GM19043 (cell line): ENCODE measurements around the gene TEX11.
"Not testable (repeated sequence)": the region's sequence is repeated elsewhere in the genome, so short reads cannot be mapped to it uniquely, and the experiment has no call there.

Experiments
- ATAC-seq: cut with Tn5 transposase; IDR thresholded peaks from one replicate; pipeline ENCODE4 v1.9.1; 2021; ENCODE audit warnings: low read depth; ENCODE audit not compliant: unreplicated experiment

TEX11 gene

GRCh38 chrX:70769659-70770227 is 138.8 kb downstream of the TEX11 start:
- ATAC-seq: no peak

DNA sequence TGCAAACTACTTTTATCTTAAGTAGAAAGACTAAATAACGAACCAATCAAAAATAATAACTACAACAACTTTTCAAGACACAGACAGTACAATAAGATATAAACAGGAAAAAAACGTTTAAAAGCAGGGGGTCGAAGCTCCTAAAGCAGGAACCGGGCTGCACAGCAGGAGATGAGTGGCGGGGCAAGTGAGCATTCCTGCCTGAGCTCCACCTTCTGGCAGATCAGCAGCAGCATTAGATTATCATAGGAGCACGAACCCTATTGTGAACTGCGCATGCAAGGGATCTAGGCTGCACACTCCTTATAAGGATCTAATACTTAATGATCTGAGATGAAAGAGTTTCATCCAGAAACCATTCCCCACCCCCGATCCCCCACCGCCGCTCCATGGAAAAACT is 146.2 kb downstream of the TEX11 start:
- no peak for ATAC-seq

- no peak for ATAC-seq
Measured at GRCh38 chrX:70755850-70756249, 152.7 kb downstream of the TEX11 start.

GRCh38 chrX:70754169-70754848 is 154.2 kb downstream of the TEX11 start:
- no peak for ATAC-seq

GRCh38 chrX:70733774-70734173 is 174.7 kb downstream of the TEX11 start:
- not testable (repeated sequence) for ATAC-seq

DNA sequence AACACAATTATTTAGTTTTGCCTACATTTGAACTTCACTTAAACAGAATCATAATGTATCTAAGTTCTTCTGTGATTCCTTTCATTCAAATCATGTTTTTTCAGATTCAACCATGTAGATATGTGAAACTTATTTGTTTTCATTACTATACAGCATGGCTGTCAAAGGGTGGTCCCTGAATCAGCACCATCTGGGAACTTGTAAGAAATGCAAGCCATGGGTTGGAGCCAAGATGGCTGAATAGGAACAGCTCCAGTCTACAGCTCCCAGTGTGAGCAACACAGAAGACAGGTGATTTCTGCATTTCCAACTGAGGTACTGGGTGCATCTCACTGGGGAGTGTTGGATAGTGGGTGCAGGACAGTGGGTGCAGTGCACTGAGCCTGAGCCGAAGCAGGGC is 180.6 kb downstream of the TEX11 start:
- not testable (repeated sequence) for ATAC-seq

- no peak for ATAC-seq
Measured at GRCh38 chrX:70720721-70721120, 187.8 kb downstream of the TEX11 start.

DNA sequence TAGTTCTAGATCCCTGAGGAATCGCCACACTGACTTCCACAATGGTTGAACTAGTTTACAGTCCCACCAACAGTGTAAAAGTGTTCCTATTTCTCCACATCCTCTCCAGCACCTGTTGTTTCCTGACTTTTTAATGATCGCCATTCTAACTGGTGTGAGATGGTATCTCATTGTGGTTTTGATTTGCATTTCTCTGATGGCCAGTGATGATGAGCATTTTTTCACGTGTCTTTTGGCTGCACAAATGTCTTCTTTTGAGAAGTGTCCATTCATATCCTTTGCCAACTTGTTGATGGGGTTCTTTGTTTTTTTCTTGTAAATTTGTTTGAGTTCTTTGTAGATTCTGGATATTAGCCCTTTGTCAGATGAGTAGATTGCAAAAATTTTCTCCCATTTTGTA is 197.2 kb downstream of the TEX11 start:
- ATAC-seq: not testable (repeated sequence)

DNA sequence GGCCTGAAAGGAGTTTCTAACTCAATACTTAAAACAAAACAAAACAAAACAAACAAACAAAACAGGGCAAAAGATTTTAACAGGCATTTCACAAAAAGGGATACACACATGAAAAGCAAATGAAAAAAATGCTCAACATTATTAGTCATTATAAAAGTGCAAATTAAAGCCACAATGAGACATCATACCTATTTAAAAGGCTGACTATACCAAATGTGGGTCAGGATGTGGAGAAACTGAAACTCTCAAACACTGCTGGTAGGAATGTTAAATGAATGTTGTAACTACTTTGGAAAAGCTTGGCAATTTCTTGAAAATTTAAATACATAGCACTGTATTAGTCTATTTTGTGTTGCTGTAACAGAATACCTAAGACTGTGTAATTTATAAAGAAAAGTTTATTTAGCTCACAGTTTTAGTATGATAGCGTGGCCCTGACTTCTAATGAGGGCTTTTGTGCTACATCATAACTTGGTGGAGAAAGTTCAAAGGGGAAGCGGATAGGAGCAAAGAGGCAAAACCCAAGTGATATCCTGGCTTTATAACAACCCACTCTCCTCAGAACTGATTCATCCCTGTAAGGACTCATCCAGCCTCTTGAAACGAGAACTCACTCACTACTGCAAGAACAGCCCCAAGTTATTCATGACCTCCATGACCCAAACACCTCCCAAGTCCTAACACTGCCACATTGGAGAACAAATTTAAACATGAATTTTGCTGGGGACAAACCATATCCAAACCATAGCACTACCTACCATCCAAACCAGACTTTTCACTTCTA is 214.0 kb downstream of the TEX11 start:
- no peak for ATAC-seq

DNA sequence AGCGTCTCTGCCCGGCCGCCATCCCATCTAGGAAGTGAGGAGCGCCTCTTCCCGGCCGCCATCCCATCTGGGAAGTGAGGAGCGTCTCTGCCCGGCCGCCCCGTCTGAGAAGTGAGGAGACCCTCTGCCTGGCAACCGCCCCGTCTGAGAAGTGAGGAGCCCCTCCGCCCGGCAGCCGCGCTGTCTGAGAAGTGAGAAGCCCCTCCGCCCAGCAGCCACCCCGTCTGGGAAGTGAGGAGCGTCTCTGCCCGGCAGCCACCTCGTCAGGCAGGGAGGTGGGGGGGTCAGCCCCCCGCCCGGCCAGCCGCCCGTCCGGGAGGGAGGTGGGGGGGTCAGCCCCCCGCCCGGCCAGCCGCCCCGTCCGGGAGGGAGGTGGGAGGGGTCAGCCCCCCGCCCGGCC is 229.1 kb downstream of the TEX11 start:
- not testable (repeated sequence) for ATAC-seq

DNA sequence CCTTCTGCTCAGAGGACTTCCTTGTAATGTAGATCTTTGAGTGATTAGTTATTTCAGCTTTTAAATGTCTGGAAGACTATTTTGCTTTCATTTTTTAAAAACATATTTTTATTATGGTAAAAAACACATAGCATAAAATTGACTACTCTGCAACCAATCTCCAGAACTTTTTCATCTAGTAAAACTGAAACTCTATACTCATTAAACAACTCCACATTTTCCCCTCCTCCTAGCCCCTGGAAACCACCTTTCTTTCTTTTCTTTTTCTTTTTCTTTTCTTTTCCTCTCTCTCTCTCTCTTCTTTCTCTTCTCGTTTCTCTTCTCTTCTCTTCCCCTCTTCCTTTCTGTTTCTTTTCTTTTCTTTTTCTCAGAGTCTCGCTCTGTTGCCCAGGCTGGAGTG is 233.2 kb downstream of the TEX11 start:
- ATAC-seq: no peak

GRCh38 chrX:70672326-70672725 is 236.2 kb downstream of the TEX11 start:
- ATAC-seq: no peak

GRCh38 chrX:70669120-70669519 is 239.4 kb downstream of the TEX11 start:
- ATAC-seq: no peak

DNA sequence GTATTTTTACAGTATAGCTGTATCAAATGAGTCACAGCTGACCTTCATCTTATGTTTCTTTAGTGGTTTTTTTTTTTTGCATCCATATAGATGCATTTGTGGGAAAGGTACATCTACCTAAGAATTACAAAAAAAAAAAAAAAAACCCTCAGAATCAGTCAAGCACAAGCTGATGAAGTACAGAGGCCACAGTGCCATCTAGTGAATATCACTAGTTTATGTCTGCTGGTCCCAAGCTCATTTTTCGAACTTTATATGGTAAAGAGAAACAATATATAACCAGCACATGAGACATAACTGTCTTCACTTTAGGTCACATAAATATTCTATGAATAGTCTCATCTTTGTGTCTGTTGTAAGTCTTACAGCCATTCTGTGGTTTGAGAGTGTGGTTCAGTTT is 243.8 kb downstream of the TEX11 start:
- ATAC-seq: no peak

DNA sequence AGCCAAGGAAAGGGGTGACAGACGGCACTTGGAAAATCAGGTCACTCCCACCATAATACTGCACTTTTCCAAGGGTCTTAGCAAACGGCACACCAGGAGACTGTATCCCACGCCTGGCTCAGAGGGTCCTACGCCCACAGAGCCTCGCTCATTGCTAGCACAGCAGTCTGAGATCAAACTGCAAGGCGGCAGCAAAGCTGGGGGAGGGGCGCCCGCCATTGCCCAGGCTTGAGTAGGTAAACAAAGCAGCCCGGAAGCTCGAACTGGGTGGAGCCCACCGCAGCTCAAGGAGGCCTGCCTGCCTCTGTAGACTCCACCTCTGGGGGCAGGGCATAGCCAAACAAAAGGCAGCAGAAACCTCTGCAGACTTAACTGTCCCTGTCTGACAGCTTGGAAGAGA is 247.4 kb downstream of the TEX11 start:
- ATAC-seq: not testable (repeated sequence)

GRCh38 chrX:70657546-70657945 is 251.0 kb downstream of the TEX11 start:
- not testable (repeated sequence) for ATAC-seq

- ATAC-seq: no peak
Measured at GRCh38 chrX:70656304-70656703, 252.2 kb downstream of the TEX11 start.

GRCh38 chrX:70647910-70648309 is 260.6 kb downstream of the TEX11 start:
- not testable (repeated sequence) for ATAC-seq

GRCh38 chrX:70636218-70636617 is 272.3 kb downstream of the TEX11 start:
- ATAC-seq: no peak

- ATAC-seq: no peak
Measured at GRCh38 chrX:70635669-70636068, 272.8 kb downstream of the TEX11 start.

DNA sequence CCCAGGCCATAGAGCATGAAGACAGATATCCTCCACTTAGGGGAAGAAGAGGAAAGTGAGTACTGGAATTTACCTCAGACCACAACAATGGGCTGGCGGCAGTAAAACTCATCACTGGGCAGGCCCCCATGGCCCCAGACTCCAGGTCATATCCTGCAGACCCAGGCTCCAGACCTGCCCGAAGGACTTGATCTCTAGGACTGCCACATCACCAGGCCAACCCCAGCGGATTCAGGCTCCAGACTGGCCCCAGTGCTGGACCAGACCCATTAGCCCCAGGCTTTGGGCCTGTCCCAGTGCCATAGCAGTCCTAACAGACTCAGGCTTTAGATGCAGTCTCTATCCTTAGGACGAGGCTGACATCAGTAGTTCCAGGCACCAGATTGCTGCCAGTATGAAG is 273.3 kb downstream of the TEX11 start:
- no peak for ATAC-seq

GRCh38 chrX:70621743-70622142 is 286.8 kb downstream of the TEX11 start:
- no peak for ATAC-seq
